SK-N-SH treated with all-trans-retinoic acid at 6 μM for 48 hours (cell line): ENCODE data around the gene RIPOR3.
"Not testable (repeated sequence)": the region's sequence is repeated elsewhere in the genome, so short reads cannot be mapped to it uniquely, and the experiment has no call there.

Experiments used
- ATAC-seq: fragments of 200-7000 bp; cut with Tn5 transposase; 3 replicates; pipeline ENCODE4 v1.9.1; 2020; ENCODE audit warnings: mild to moderate bottlenecking, moderate library complexity
- ARNTL ChIP-seq: fragments of 450-650 bp; formaldehyde crosslinking; IDR thresholded peaks from 2 replicates; pipeline ENCODE4 v1.5.0; 2020; ENCODE audit warnings: low read depth, mild to moderate bottlenecking, moderate library complexity, borderline replicate concordance
- BACH2 ChIP-seq: fragments of 250-450 bp; sonication (Bioruptor Pico); IDR thresholded peaks from 2 replicates; pipeline ENCODE4 v1.9.0; 2021; ENCODE audit warnings: mild to moderate bottlenecking, borderline replicate concordance
- CSDC2 ChIP-seq: fragments of 250-450 bp; sonication (Bioruptor Pico); IDR thresholded peaks from 2 replicates; pipeline ENCODE4 v1.5.0; 2020; ENCODE audit warnings: mild to moderate bottlenecking, moderate library complexity
- CSRNP3 ChIP-seq: fragments of 250-450 bp; sonication (Bioruptor Pico); IDR thresholded peaks from 2 replicates; pipeline ENCODE4 v1.5.1; 2021; ENCODE audit warnings: mild to moderate bottlenecking, moderate library complexity
- ESRRG ChIP-seq: fragments of 250-450 bp; sonication (Bioruptor Pico); IDR thresholded peaks from 2 replicates; pipeline ENCODE4 v1.6.1; 2021; ENCODE audit warnings: mild to moderate bottlenecking
- GLIS3 ChIP-seq: fragments of 250-450 bp; sonication (Bioruptor Pico); IDR thresholded peaks from 2 replicates; pipeline ENCODE4 v1.5.0; 2020; ENCODE audit warnings: mild to moderate bottlenecking, moderate library complexity
- ISL1 ChIP-seq: fragments of 250-450 bp; sonication (Bioruptor Pico); IDR thresholded peaks from 2 replicates; pipeline ENCODE4 v2.1.2; 2022; ENCODE audit warnings: mild to moderate bottlenecking, moderate library complexity
- OSR1 ChIP-seq: fragments of 250-450 bp; sonication (Bioruptor Pico); IDR thresholded peaks from 2 replicates; pipeline ENCODE4 v1.8.0; 2022; ENCODE audit warnings: moderate library complexity, mild to moderate bottlenecking, inconsistent platforms
- PPARA ChIP-seq: fragments of 250-450 bp; sonication (Bioruptor Pico); IDR thresholded peaks from 2 replicates; pipeline ENCODE4 v1.5.0; 2020; ENCODE audit warnings: mild to moderate bottlenecking, borderline replicate concordance
- RARB ChIP-seq: fragments of 250-450 bp; sonication (Bioruptor Pico); IDR thresholded peaks from 2 replicates; pipeline ENCODE4 v1.8.0; 2021; ENCODE audit warnings: mild to moderate bottlenecking, moderate library complexity
- TCF4 ChIP-seq: fragments of 250-450 bp; sonication (Bioruptor Pico); IDR thresholded peaks from 2 replicates; pipeline ENCODE4 v1.8.0; 2021; ENCODE audit warnings: mild to moderate bottlenecking, moderate library complexity, borderline replicate concordance
- TOX ChIP-seq: fragments of 250-450 bp; sonication (Bioruptor Pico); IDR thresholded peaks from 2 replicates; pipeline ENCODE4 v1.8.0; 2021; ENCODE audit warnings: mild to moderate bottlenecking, moderate library complexity, borderline replicate concordance
- ZC3H10 ChIP-seq: fragments of 250-450 bp; sonication (Bioruptor Pico); IDR thresholded peaks from 2 replicates; pipeline ENCODE4 v1.5.1; 2021; ENCODE audit warnings: mild to moderate bottlenecking, moderate library complexity
- ZFP3 ChIP-seq: fragments of 250-450 bp; sonication (Bioruptor Pico); IDR thresholded peaks from 2 replicates; pipeline ENCODE4 v1.5.0; 2020; ENCODE audit warnings: mild to moderate bottlenecking, moderate library complexity
- ZFP30 ChIP-seq: fragments of 450-650 bp; formaldehyde crosslinking; IDR thresholded peaks from 2 replicates; pipeline ENCODE4 v1.5.0; 2022; ENCODE audit warnings: mild to moderate bottlenecking, moderate library complexity
- ZNF70 ChIP-seq: fragments of 450-650 bp; formaldehyde crosslinking; IDR thresholded peaks from 2 replicates; pipeline ENCODE4 v1.5.0; 2020; ENCODE audit warnings: mild to moderate bottlenecking, moderate library complexity
- TF ChIP-seq, protein P1 (sequence below): fragments of 250-450 bp; sonication (Bioruptor Pico); IDR thresholded peaks from 2 replicates; pipeline ENCODE4 v1.8.0; 2020; ENCODE audit warnings: mild to moderate bottlenecking, moderate library complexity, borderline replicate concordance
- TF ChIP-seq, protein P2 (sequence below): fragments of 250-450 bp; sonication (Bioruptor Pico); IDR thresholded peaks from 2 replicates; pipeline ENCODE4 v1.5.0; 2020; ENCODE audit warnings: mild to moderate bottlenecking, moderate library complexity
- TF ChIP-seq, protein P3 (sequence below): fragments of 250-450 bp; sonication (Bioruptor Pico); IDR thresholded peaks from 2 replicates; pipeline ENCODE4 v1.5.1; 2020; ENCODE audit warnings: low read depth, mild to moderate bottlenecking, moderate library complexity
- TF ChIP-seq, protein P4 (sequence below): fragments of 250-450 bp; sonication (Bioruptor Pico); IDR thresholded peaks from 2 replicates; pipeline ENCODE4 v1.8.0; 2021; ENCODE audit warnings: low read depth, mild to moderate bottlenecking, moderate library complexity, borderline replicate concordance

RIPOR3 gene

GRCh38 chr20:50701041-50701963 is 10.0 kb upstream of the RIPOR3 start:
- ATAC-seq: no peak
- TF ChIP-seq CSRNP3 (CRISPR knock-in tag) (no peak), OSR1 (CRISPR knock-in tag) (no peak), ESRRG (CRISPR knock-in tag) (no peak)

- ATAC-seq: no peak
- no peak for TF ChIP-seq TOX (CRISPR knock-in tag)
- TF ChIP-seq, protein P1, sequence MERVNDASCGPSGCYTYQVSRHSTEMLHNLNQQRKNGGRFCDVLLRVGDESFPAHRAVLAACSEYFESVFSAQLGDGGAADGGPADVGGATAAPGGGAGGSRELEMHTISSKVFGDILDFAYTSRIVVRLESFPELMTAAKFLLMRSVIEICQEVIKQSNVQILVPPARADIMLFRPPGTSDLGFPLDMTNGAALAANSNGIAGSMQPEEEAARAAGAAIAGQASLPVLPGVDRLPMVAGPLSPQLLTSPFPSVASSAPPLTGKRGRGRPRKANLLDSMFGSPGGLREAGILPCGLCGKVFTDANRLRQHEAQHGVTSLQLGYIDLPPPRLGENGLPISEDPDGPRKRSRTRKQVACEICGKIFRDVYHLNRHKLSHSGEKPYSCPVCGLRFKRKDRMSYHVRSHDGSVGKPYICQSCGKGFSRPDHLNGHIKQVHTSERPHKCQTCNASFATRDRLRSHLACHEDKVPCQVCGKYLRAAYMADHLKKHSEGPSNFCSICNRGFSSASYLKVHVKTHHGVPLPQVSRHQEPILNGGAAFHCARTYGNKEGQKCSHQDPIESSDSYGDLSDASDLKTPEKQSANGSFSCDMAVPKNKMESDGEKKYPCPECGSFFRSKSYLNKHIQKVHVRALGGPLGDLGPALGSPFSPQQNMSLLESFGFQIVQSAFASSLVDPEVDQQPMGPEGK (CRISPR knock-in tag): no peak
- no peak for TF ChIP-seq ZFP30
- no peak for TF ChIP-seq TCF4 (CRISPR knock-in tag)
- no peak for TF ChIP-seq ESRRG (CRISPR knock-in tag)
- TF ChIP-seq ZC3H10 (CRISPR knock-in tag): no peak
- no peak for TF ChIP-seq GLIS3
- TF ChIP-seq BACH2 (CRISPR knock-in tag): no peak
- TF ChIP-seq, all 23 proteins: peak for 0
These were observed 8.3 kb upstream of the RIPOR3 start for GRCh38 chr20:50699688-50700087.

DNA sequence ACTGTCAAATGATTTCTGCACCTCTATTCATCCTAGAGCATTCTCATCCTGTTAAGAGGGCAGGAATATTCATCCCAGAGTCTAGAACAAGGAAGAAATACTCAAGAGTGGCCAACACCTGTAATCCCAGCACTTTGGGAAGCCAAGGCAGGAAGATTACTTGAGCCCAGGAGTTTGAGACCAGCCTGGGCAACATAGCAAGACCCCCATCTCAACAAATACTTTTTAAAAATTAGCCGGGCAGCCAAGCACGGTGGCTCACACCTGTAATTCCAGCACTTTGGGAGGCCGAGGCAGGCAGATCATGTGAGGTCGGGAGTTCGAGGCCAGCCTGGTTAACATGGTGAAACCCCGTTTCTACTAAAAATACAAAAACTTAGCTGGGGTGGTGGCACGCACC is 6.9 kb upstream of the RIPOR3 start:
- ATAC-seq: not testable (repeated sequence)

- no peak for ATAC-seq
- TF ChIP-seq, protein P2, sequence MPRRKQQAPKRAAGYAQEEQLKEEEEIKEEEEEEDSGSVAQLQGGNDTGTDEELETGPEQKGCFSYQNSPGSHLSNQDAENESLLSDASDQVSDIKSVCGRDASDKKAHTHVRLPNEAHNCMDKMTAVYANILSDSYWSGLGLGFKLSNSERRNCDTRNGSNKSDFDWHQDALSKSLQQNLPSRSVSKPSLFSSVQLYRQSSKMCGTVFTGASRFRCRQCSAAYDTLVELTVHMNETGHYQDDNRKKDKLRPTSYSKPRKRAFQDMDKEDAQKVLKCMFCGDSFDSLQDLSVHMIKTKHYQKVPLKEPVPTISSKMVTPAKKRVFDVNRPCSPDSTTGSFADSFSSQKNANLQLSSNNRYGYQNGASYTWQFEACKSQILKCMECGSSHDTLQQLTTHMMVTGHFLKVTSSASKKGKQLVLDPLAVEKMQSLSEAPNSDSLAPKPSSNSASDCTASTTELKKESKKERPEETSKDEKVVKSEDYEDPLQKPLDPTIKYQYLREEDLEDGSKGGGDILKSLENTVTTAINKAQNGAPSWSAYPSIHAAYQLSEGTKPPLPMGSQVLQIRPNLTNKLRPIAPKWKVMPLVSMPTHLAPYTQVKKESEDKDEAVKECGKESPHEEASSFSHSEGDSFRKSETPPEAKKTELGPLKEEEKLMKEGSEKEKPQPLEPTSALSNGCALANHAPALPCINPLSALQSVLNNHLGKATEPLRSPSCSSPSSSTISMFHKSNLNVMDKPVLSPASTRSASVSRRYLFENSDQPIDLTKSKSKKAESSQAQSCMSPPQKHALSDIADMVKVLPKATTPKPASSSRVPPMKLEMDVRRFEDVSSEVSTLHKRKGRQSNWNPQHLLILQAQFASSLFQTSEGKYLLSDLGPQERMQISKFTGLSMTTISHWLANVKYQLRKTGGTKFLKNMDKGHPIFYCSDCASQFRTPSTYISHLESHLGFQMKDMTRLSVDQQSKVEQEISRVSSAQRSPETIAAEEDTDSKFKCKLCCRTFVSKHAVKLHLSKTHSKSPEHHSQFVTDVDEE (CRISPR knock-in tag): no peak
- TF ChIP-seq RARB (CRISPR knock-in tag) (no peak), ISL1 (no peak), TCF4 (CRISPR knock-in tag) (no peak), GLIS3 (no peak), TOX (CRISPR knock-in tag) (no peak), BACH2 (CRISPR knock-in tag) (no peak), CSRNP3 (CRISPR knock-in tag) (no peak), OSR1 (CRISPR knock-in tag) (no peak), ZFP30 (no peak), CSDC2 (CRISPR knock-in tag) (no peak), ZC3H10 (CRISPR knock-in tag) (no peak), PPARA (CRISPR knock-in tag) (no peak), ZFP3 (CRISPR knock-in tag) (no peak), ZNF70 (no peak), ARNTL (CRISPR knock-in tag) (no peak)
- TF ChIP-seq, protein P1 (CRISPR knock-in tag): no peak
- TF ChIP-seq, protein P3, sequence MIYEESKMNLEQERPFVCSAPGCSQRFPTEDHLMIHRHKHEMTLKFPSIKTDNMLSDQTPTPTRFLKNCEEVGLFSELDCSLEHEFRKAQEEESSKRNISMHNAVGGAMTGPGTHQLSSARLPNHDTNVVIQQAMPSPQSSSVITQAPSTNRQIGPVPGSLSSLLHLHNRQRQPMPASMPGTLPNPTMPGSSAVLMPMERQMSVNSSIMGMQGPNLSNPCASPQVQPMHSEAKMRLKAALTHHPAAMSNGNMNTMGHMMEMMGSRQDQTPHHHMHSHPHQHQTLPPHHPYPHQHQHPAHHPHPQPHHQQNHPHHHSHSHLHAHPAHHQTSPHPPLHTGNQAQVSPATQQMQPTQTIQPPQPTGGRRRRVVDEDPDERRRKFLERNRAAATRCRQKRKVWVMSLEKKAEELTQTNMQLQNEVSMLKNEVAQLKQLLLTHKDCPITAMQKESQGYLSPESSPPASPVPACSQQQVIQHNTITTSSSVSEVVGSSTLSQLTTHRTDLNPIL: no peak
- TF ChIP-seq, protein P4, sequence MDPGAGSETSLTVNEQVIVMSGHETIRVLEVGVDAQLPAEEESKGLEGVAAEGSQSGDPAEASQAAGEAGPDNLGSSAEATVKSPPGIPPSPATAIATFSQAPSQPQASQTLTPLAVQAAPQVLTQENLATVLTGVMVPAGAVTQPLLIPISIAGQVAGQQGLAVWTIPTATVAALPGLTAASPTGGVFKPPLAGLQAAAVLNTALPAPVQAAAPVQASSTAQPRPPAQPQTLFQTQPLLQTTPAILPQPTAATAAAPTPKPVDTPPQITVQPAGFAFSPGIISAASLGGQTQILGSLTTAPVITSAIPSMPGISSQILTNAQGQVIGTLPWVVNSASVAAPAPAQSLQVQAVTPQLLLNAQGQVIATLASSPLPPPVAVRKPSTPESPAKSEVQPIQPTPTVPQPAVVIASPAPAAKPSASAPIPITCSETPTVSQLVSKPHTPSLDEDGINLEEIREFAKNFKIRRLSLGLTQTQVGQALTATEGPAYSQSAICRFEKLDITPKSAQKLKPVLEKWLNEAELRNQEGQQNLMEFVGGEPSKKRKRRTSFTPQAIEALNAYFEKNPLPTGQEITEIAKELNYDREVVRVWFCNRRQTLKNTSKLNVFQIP (CRISPR knock-in tag): no peak
These were observed 4.0 kb upstream of the RIPOR3 start for GRCh38 chr20:50695135-50695872.
